HL-60 (cell line): ENCODE data around the gene B9D1.

Experiments used
- DNase-seq, 2 experiments: peaks; one replicate each; pipeline ENCODE4 v3.0.0-alpha.2; 2010 to 2020; ENCODE audit warnings: low read depth in 1 of 2, low spot score in 1 of 2
- H3K27ac ChIP-seq: fragments of 250-450 bp; sonication (Bioruptor Pico); replicated peaks from 2 replicates; pipeline ENCODE4 v1.5.1; 2020; ENCODE audit warnings: mild to moderate bottlenecking, moderate library complexity
- H3K27me3 ChIP-seq: fragments of 250-450 bp; sonication (Bioruptor Pico); 2 replicates; pipeline ENCODE4 v1.5.1; 2021; ENCODE audit warnings: mild to moderate bottlenecking, moderate library complexity; ENCODE audit not compliant: insufficient read depth, poor library complexity, severe bottlenecking
- H3K4me3 ChIP-seq: replicated peaks from 2 replicates; pipeline ENCODE4 v1.5.1; 2011; ENCODE audit warnings: mild to moderate bottlenecking, control low read depth, low read length; ENCODE audit not compliant: insufficient read depth
- CTCF ChIP-seq: IDR thresholded peaks from one replicate; pipeline ENCODE4 v1.5.1; 2011; ENCODE audit warnings: low read length, control low read depth, inconsistent platforms; ENCODE audit not compliant: insufficient read depth
- GABPA ChIP-seq: IDR thresholded peaks from 2 replicates; pipeline ENCODE4 v1.6.1; 2012; ENCODE audit warnings: low read depth
- POLR2AphosphoS5 ChIP-seq: IDR thresholded peaks from 2 replicates; pipeline ENCODE4 v1.6.1; 2012; ENCODE audit warnings: low read depth
- REST ChIP-seq: IDR thresholded peaks from 2 replicates; pipeline ENCODE4 v1.6.1; 2012; ENCODE audit warnings: low read depth; ENCODE audit not compliant: insufficient replicate concordance
- SPI1 ChIP-seq: IDR thresholded peaks from 2 replicates; pipeline ENCODE4 v1.6.1; 2012; ENCODE audit warnings: low read depth, mild to moderate bottlenecking, borderline replicate concordance

Gene B9D1

GRCh38 chr17:19344311-19345066 lies 18.0 kb downstream of the B9D1 start:
- Histone ChIP-seq H3K4me3 (no peak overlapping the region), H3K27me3 (no peaks in the 10 kb centered on the region), H3K27ac (no peak overlapping the region)
- no peak for DNase-seq
- TF ChIP-seq POLR2AphosphoS5 (no peak), GABPA (no peak), SPI1 (no peak), CTCF (no peak), REST (no peak)

GRCh38 chr17:19343671-19344151 lies 18.8 kb downstream of the B9D1 start:
- H3K27me3 ChIP-seq: no peaks in the 10 kb centered on the region
- no peak overlapping the region for H3K4me3 ChIP-seq
- H3K27ac ChIP-seq: no peak overlapping the region
- DNase-seq: no peak
- TF ChIP-seq REST (no peak), CTCF (no peak), GABPA (no peak), SPI1 (no peak), POLR2AphosphoS5 (no peak)

- H3K4me3 ChIP-seq: no peak overlapping the region
- TF ChIP-seq SPI1 (no peak), CTCF (no peak)
- DNase-seq: no peak
- H3K27me3 ChIP-seq: no peaks in the 10 kb centered on the region
- no peak overlapping the region for H3K27ac ChIP-seq
Observed at GRCh38 chr17:19343256-19343630, 19.3 kb downstream of the B9D1 start.

- no peaks in the 10 kb centered on the region for H3K27me3 ChIP-seq
- H3K4me3 ChIP-seq: no peak overlapping the region
- TF ChIP-seq REST (no peak), CTCF (no peak), GABPA (no peak), SPI1 (no peak), POLR2AphosphoS5 (no peak)
- no peak for DNase-seq
- H3K27ac ChIP-seq: no peak overlapping the region
Observed at GRCh38 chr17:19342611-19343255, 19.8 kb downstream of the B9D1 start.
